ENCODE data around the gene MSL3B.

GRCh38 chr2:233830111-233830802 is 37.9 kb downstream of the MSL3B start:
- TF ChIP-seq ESRRG (CRISPR knock-in tag; IDR thresholded peaks at IDR 0.05) = no peak
- no peak for TF ChIP-seq ZNF70 (CRISPR knock-in tag; IDR thresholded peaks at IDR 0.05)
- TF ChIP-seq PPARA (CRISPR knock-in tag; IDR thresholded peaks at IDR 0.05; ENCODE audit: borderline replicate concordance) = no peak
- TF ChIP-seq RARB (CRISPR knock-in tag; IDR thresholded peaks at IDR 0.05) = no peak
- TF ChIP-seq CREB5 (CRISPR knock-in tag; IDR thresholded peaks at IDR 0.05; ENCODE audit: low read depth) = no peak

All from SK-N-SH treated with all-trans-retinoic acid at 6 μM for 48 hours (cell line).